H9 (cell line): Measurements from ENCODE around the gene PYDC1. TPM values are rescaled to one million over a fixed set of nuclear protein-coding genes. Genes with fewer than 3 reads are reported as not detected.

Experiments
- DNase-seq: peaks from one replicate; pipeline ENCODE4 v3.0.0-alpha.2; 2017
- H2AFZ ChIP-seq: one replicate; pipeline ENCODE4 v1.6.1; 2013; ENCODE audit warnings: mild to moderate bottlenecking, low read length, control low read depth, moderate library complexity
- H2AK5ac ChIP-seq: 2 replicates; pipeline ENCODE4 v1.6.1; 2013; ENCODE audit warnings: low read length, control low read depth, mixed read lengths; ENCODE audit not compliant: insufficient read length
- H2BK120ac ChIP-seq: one replicate; pipeline ENCODE4 v1.6.1; 2013; ENCODE audit warnings: low read depth, mild to moderate bottlenecking, low read length, control low read depth, inconsistent platforms; ENCODE audit not compliant: poor library complexity, severe bottlenecking
- H2BK12ac ChIP-seq: 2 replicates; pipeline ENCODE4 v1.6.1; 2013; ENCODE audit warnings: low read length, control low read depth, mixed read lengths, low read depth; ENCODE audit not compliant: insufficient read length
- H2BK15ac ChIP-seq: 2 replicates; pipeline ENCODE4 v1.6.1; 2013; ENCODE audit warnings: low read depth, low read length, control low read depth
- H2BK20ac ChIP-seq: one replicate; pipeline ENCODE4 v1.6.1; 2013; ENCODE audit warnings: low read depth, mild to moderate bottlenecking, low read length, control low read depth, inconsistent platforms; ENCODE audit not compliant: poor library complexity, severe bottlenecking
- H2BK5ac ChIP-seq: 2 replicates; pipeline ENCODE4 v1.6.1; 2013; ENCODE audit warnings: low read length, control low read depth, mixed read lengths; ENCODE audit not compliant: insufficient read length
- H3K14ac ChIP-seq: 2 replicates; pipeline ENCODE4 v1.6.1; 2013; ENCODE audit warnings: low read length, control low read depth; ENCODE audit not compliant: insufficient read depth
- H3K18ac ChIP-seq: 2 replicates; pipeline ENCODE4 v1.6.1; 2013; ENCODE audit warnings: low read depth, mild to moderate bottlenecking, mixed read lengths, low read length, control low read depth; ENCODE audit not compliant: insufficient read length
- H3K23ac ChIP-seq: 2 replicates; pipeline ENCODE4 v1.6.1; 2013; ENCODE audit warnings: low read length, control low read depth, mixed read lengths, low read depth; ENCODE audit not compliant: insufficient read length
- H3K23me2 ChIP-seq: 2 replicates; pipeline ENCODE4 v1.6.1; 2013; ENCODE audit warnings: low read depth, mild to moderate bottlenecking, mixed read lengths, low read length, control low read depth; ENCODE audit not compliant: insufficient read length, poor library complexity, severe bottlenecking
- H3K27ac ChIP-seq: 2 replicates; pipeline ENCODE4 v1.5.1; 2013; ENCODE audit warnings: low read length, control low read depth, mixed read lengths, low read depth; ENCODE audit not compliant: insufficient read length
- H3K27me3 ChIP-seq: 2 replicates; pipeline ENCODE4 v1.6.1; 2013; ENCODE audit warnings: low read length, control low read depth, inconsistent platforms; ENCODE audit not compliant: insufficient read depth
- H3K4ac ChIP-seq: 2 replicates; pipeline ENCODE4 v1.6.1; 2013; ENCODE audit warnings: low read depth, mild to moderate bottlenecking, control low read depth, inconsistent platforms, low read length, moderate library complexity
- H3K4me1 ChIP-seq: 2 replicates; pipeline ENCODE4 v1.6.1; 2013; ENCODE audit warnings: low read length, control low read depth, inconsistent platforms; ENCODE audit not compliant: insufficient read depth
- H3K4me2 ChIP-seq: 2 replicates; pipeline ENCODE4 v1.6.1; 2013; ENCODE audit warnings: low read length, control low read depth, mixed read lengths; ENCODE audit not compliant: insufficient read length, insufficient read depth
- H3K56ac ChIP-seq: 2 replicates; pipeline ENCODE4 v1.6.1; 2013; ENCODE audit warnings: low read depth, mild to moderate bottlenecking, mixed read lengths, low read length, control low read depth; ENCODE audit not compliant: insufficient read length
- H3K79me1 ChIP-seq: 2 replicates; pipeline ENCODE4 v1.6.1; 2013; ENCODE audit warnings: low read depth, mild to moderate bottlenecking, moderate library complexity, low read length, control low read depth, inconsistent platforms; ENCODE audit not compliant: insufficient read depth, poor library complexity, severe bottlenecking
- H3K79me2 ChIP-seq: 2 replicates; pipeline ENCODE4 v1.6.1; 2013; ENCODE audit warnings: low read length, control low read depth, inconsistent platforms; ENCODE audit not compliant: insufficient read depth
- H3K9ac ChIP-seq: 2 replicates; pipeline ENCODE4 v1.6.1; 2013; ENCODE audit warnings: low read length, control low read depth, mixed read lengths; ENCODE audit not compliant: insufficient read length; ENCODE audit errors: extremely low read depth
- H3K9me3 ChIP-seq: one replicate; pipeline ENCODE4 v1.6.1; 2013; ENCODE audit warnings: low read depth, low read length, inconsistent platforms; ENCODE audit not compliant: control insufficient read depth
- H3T11ph ChIP-seq: one replicate; pipeline ENCODE4 v1.6.1; 2013; ENCODE audit warnings: mild to moderate bottlenecking, low read length, control low read depth, inconsistent platforms
- H4K20me1 ChIP-seq: one replicate; pipeline ENCODE4 v1.6.1; 2013; ENCODE audit not compliant: control insufficient read depth, insufficient read length, insufficient read depth
- H4K5ac ChIP-seq: 2 replicates; pipeline ENCODE4 v1.6.1; 2013; ENCODE audit warnings: low read depth, mild to moderate bottlenecking, mixed read lengths, low read length, control low read depth; ENCODE audit not compliant: insufficient read length
- H4K8ac ChIP-seq: replicated peaks from 2 replicates; pipeline ENCODE4 v1.6.1; 2013; ENCODE audit warnings: low read length, control low read depth, mixed read lengths, low read depth; ENCODE audit not compliant: insufficient read length
- H4K91ac ChIP-seq: 2 replicates; pipeline ENCODE4 v1.6.1; 2013; ENCODE audit warnings: low read depth, mild to moderate bottlenecking, moderate library complexity, mixed read lengths, low read length, control low read depth; ENCODE audit not compliant: insufficient read length
- H3K27ac Mint-ChIP-seq, 3 experiments: 2 replicates in 2 of 3; 3 replicates in 1 of 3; pipeline ENCODE4 v1.8.0; 2020 to 2021; ENCODE audit warnings: mixed read lengths in 3 of 3, mild to moderate bottlenecking in 1 of 3, moderate library complexity in 1 of 3
- H3K27me3 Mint-ChIP-seq: 2 replicates; pipeline ENCODE4 v1.8.0; 2021; ENCODE audit warnings: low read depth, mild to moderate bottlenecking, moderate library complexity, mixed read lengths
- H3K36me3 Mint-ChIP-seq, 3 experiments: 2 replicates in 2 of 3; 3 replicates in 1 of 3; pipeline ENCODE4 v1.8.0; 2020 to 2021; ENCODE audit warnings: low read depth in 3 of 3, mixed read lengths in 3 of 3; ENCODE audit not compliant: insufficient read depth in 1 of 3
- H3K4me1 Mint-ChIP-seq, 2 experiments: 2 replicates each; pipeline ENCODE4 v1.8.0; 2020; ENCODE audit warnings: mixed read lengths in 2 of 2
- H3K4me3 Mint-ChIP-seq, 2 experiments: 2 replicates in 1 of 2; 3 replicates in 1 of 2; pipeline ENCODE4 v1.8.0; 2020 to 2021; ENCODE audit warnings: mild to moderate bottlenecking in 2 of 2, mixed read lengths in 2 of 2, moderate library complexity in 1 of 2
- H3K9me3 Mint-ChIP-seq, 2 experiments: 2 replicates in 1 of 2; 3 replicates in 1 of 2; pipeline ENCODE4 v1.8.0; 2020; ENCODE audit warnings: mild to moderate bottlenecking in 2 of 2, mixed read lengths in 2 of 2, moderate library complexity in 1 of 2
- CTCF ChIP-seq: fragments of 200-600 bp; sonication (generic); conservative IDR thresholded peaks from 3 replicates; pipeline ENCODE4 v1.8.0; 2021; ENCODE audit warnings: antibody characterized with exemption, mild to moderate bottlenecking
- WGBS: extraction: QIAGEN DNeasy Blood & Tissue Kit; methylation state at CpG from one replicate; pipeline ENCODE4 v1.1.7; 2013; ENCODE audit warnings: missing lambda C conversion rate, low lambda C conversion rate, mixed read lengths; ENCODE audit not compliant: insufficient read length; ENCODE audit errors: extremely low coverage; 5-methylcytosine and 5-hydroxymethylcytosine counted together
- total RNA-seq: library from RNA; stranded (reverse); gene quantifications from 2 replicates; pipeline ENCODE4 v1.2.1, GENCODE V29; 2021

The PYDC1 gene
- total RNA-seq, 1 experiment from 2014 or later = 0.70 TPM

DNA sequence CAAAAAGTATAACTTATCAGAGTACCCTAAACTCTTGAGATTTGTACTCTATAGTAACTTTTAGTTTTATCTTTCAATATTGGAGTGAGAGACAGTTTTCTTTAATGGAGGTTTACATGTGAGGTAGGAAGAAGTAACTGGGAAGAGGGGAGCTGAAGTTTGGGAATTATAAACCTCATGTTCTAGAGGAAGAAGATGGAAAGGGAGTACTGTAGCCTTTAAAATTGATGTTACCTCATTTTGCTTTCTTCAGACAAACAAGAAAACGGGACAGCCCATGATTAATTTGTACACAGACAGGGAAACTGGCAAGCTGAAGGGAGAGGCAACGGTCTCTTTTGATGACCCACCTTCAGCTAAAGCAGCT, 27.5 kb downstream of the PYDC1 start:
- Histone ChIP-seq H3K9ac (no peak overlapping the region), H3K23ac (no peak overlapping the region), H2BK120ac (no peak overlapping the region), H3K79me1 (peaks cover 12% of the 10 kb centered on the region), H2AFZ (no peak overlapping the region), H4K20me1 (no peaks in the 10 kb centered on the region), H4K91ac (no peak overlapping the region), H2BK20ac (no peak overlapping the region), H2BK12ac (no peak overlapping the region), H2AK5ac (no peak overlapping the region), H3K27ac (no peak overlapping the region), H2BK5ac (no peak overlapping the region), H3K9me3 (no peaks in the 10 kb centered on the region), H3K18ac (no peak overlapping the region), H3K14ac (no peak overlapping the region), H3T11ph (no peak overlapping the region), H3K4ac (no peak overlapping the region), H4K5ac (no peak overlapping the region), H2BK15ac (no peak overlapping the region), H4K8ac (no peak overlapping the region), H3K56ac (no peak overlapping the region), H3K4me2 (no peak overlapping the region), H3K4me1 (no peaks in the 10 kb centered on the region), H3K79me2 (peaks cover 6% of the 10 kb centered on the region; the same call in 1 of the 2 replicates), H3K27me3 (no peaks in the 10 kb centered on the region), H3K23me2 (no peaks in the 10 kb centered on the region)
- WGBS = no CpG with 5 or more reads among the region's 2 CpGs
- no peak for TF ChIP-seq CTCF
- H3K4me1 Mint-ChIP-seq = peaks cover 5 to 10% of the 10 kb centered on the region in 2 experiments; a peak in 2 of 4 replicates
- H3K27me3 Mint-ChIP-seq = peaks cover 2% of the 10 kb centered on the region; the same call in 1 of the 2 replicates
- H3K36me3 Mint-ChIP-seq = peaks cover 93 to 100% (median 99%) of the 10 kb centered on the region in 3 experiments
- DNase-seq = no peak
- H3K4me3 Mint-ChIP-seq = no peak overlapping the region
- H3K27ac Mint-ChIP-seq = peak overlapping the region in 1 of 3 experiments; percentile 31; a peak in 2 of 7 replicates
- no peaks in the 10 kb centered on the region for H3K9me3 Mint-ChIP-seq
